SJCRH30 (cell line): ENCODE measurements around the gene CRACR2B. TPM values are rescaled to one million over a fixed set of nuclear protein-coding genes. Genes with fewer than 3 reads are reported as not detected.

Experiments
- DNase-seq, 2 experiments: peaks; one replicate each; pipeline ENCODE4 v3.0.0-alpha.2; 2015 to 2020
- H3K27ac ChIP-seq: fragments of 250-450 bp; sonication (Bioruptor Pico); 2 replicates; pipeline ENCODE4 v1.5.1; 2020; ENCODE audit warnings: mild to moderate bottlenecking, moderate library complexity
- H3K27me3 ChIP-seq: fragments of 250-450 bp; sonication (Bioruptor Pico); 2 replicates; pipeline ENCODE4 v1.5.1; 2020; ENCODE audit warnings: mild to moderate bottlenecking, moderate library complexity
- H3K36me3 ChIP-seq: fragments of 250-450 bp; sonication (Bioruptor Pico); 2 replicates; pipeline ENCODE4 v1.5.1; 2020; ENCODE audit warnings: mild to moderate bottlenecking, moderate library complexity
- H3K4me1 ChIP-seq: fragments of 250-450 bp; sonication (Bioruptor Pico); 2 replicates; pipeline ENCODE4 v1.5.1; 2020; ENCODE audit warnings: mild to moderate bottlenecking, moderate library complexity
- H3K4me3 ChIP-seq: fragments of 250-450 bp; sonication (Bioruptor Pico); 2 replicates; pipeline ENCODE4 v1.5.1; 2020; ENCODE audit warnings: mild to moderate bottlenecking, moderate library complexity
- H3K9me3 ChIP-seq: fragments of 250-450 bp; sonication (Bioruptor Pico); replicated peaks from 2 replicates; pipeline ENCODE4 v1.5.1; 2020; ENCODE audit warnings: mild to moderate bottlenecking, moderate library complexity
- total RNA-seq: library from RNA; depleted of rRNA; stranded (reverse); fragments of >200 nt; shearing (Covaris generic); gene quantifications from 2 replicates; pipeline ENCODE4 v1.2.3, GENCODE V29; 2014; rRNA removed

Gene CRACR2B
- total RNA-seq, 1 experiment from 2014 or later: 1.9 TPM

- peaks cover 11% of the 10 kb centered on the region; the same call in 1 of the 2 replicates for H3K36me3 ChIP-seq
- DNase-seq: no peak
- H3K9me3 ChIP-seq: no peaks in the 10 kb centered on the region
- peaks cover 23% of the 10 kb centered on the region for H3K4me1 ChIP-seq
- H3K27me3 ChIP-seq: no peaks in the 10 kb centered on the region
- no peak overlapping the region for H3K4me3 ChIP-seq
- H3K27ac ChIP-seq: no peak overlapping the region
These were observed 47.5 kb downstream of the CRACR2B start for GRCh38 chr11:875203-875602.

DNA sequence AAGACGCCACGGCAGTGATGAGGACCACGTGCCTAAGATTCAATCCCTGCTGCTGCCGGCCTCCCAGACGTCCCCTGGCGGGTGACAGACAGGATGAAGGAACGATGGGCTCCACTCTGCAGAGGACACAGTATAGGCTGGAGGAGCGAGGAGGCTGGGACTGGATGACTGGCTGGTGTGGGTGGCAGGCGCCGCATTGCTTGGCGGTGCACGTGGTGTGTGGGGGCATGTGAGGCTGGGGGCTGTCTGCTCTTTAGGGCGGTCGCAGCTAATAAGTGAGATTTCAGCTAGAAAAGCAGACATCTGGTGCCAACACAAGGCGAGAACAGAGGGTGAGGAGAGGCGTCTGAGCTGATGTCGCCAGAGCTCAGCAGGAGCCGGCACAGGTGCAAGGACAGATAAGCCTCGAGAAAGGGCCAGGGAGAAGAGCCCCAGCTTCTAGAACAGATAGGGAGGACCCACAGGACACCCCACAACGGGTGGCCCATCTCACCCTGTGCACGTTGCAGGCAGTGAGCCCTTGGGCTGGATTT lies 48.1 kb downstream of the CRACR2B start:
- Histone ChIP-seq H3K4me3 (no peak overlapping the region), H3K36me3 (peaks cover 11% of the 10 kb centered on the region; the same call in 1 of the 2 replicates), H3K27me3 (no peaks in the 10 kb centered on the region), H3K27ac (no peak overlapping the region), H3K9me3 (no peaks in the 10 kb centered on the region), H3K4me1 (peaks cover 23% of the 10 kb centered on the region)
- DNase-seq: no peak

DNA sequence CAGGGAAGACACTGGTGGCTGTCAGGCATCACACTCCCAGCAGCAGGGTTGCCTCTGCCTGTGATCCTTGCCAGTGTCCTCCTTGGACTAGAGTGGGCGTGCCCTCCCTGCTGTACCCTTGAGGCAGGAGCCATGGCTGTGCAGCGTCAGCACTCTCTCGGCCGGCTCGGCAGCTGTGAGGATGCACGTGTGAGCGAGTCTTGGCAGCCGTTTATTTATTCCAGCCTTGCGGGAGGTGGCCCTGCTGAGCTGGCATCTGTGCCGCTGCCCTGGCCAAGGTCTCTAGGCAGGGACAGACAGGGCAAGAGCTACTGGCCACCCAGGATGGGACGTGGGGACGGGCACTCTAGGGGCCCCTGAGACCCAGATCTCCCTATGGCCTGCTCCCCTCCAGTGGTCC lies 48.8 kb downstream of the CRACR2B start:
- no peak overlapping the region for H3K27ac ChIP-seq
- no peaks in the 10 kb centered on the region for H3K27me3 ChIP-seq
- no peak overlapping the region for H3K4me3 ChIP-seq
- no peaks in the 10 kb centered on the region for H3K9me3 ChIP-seq
- H3K4me1 ChIP-seq: peaks cover 23% of the 10 kb centered on the region
- peaks cover 11% of the 10 kb centered on the region; the same call in 1 of the 2 replicates for H3K36me3 ChIP-seq
- DNase-seq: no peak

- peaks cover 15% of the 10 kb centered on the region; the same call in 1 of the 2 replicates for H3K36me3 ChIP-seq
- H3K4me3 ChIP-seq: no peak overlapping the region
- no peak overlapping the region for H3K27ac ChIP-seq
- peak; percentile 54 to 59 for DNase-seq
- H3K4me1 ChIP-seq: peaks cover 18% of the 10 kb centered on the region
- H3K27me3 ChIP-seq: no peaks in the 10 kb centered on the region
- H3K9me3 ChIP-seq: no peaks in the 10 kb centered on the region
These were observed 49.8 kb downstream of the CRACR2B start for GRCh38 chr11:877565-877964.

DNA sequence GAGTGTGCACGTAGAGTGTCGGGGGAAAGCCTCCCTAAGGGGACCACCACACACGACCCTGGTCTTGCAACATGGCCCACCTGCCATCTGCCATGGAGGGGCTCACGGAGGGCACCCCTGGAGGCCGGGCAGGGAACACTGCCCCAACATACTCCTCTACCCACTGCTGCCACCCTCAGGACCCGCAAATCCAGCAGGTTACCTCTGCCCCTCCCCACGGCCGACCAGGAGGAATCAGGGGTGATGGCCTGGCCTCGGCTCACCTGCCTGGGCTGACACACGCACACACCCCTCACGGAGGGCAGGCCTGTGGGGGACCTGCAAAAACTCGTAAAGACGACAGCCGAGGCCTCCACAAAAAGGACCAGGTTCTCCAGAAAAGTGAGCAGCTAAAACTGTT lies 52.7 kb downstream of the CRACR2B start:
- no peak for DNase-seq
- H3K4me1 ChIP-seq: no peaks in the 10 kb centered on the region
- H3K36me3 ChIP-seq: peaks cover 15% of the 10 kb centered on the region; the same call in 1 of the 2 replicates
- no peaks in the 10 kb centered on the region for H3K9me3 ChIP-seq
- no peaks in the 10 kb centered on the region for H3K27me3 ChIP-seq
- H3K4me3 ChIP-seq: no peak overlapping the region
- H3K27ac ChIP-seq: no peak overlapping the region

Other genes with a start within 250 kb of the CRACR2B start
- 3.6 and 5.8 TPM in 2 replicates for gene IRF7, start 212.0 kb upstream of the CRACR2B start, total RNA-seq
- not detected in 2 replicates for gene CDHR5, start 203.0 kb upstream of the CRACR2B start, total RNA-seq
- gene SCT, start 200.7 kb upstream of the CRACR2B start, total RNA-seq: not detected in 2 replicates
- not detected in 2 replicates for gene DRD4, start 190.7 kb upstream of the CRACR2B start, total RNA-seq
- gene DEAF1, start 132.7 kb upstream of the CRACR2B start, total RNA-seq: 26.6 and 33.6 TPM in 2 replicates
- gene TMEM80, start 132.1 kb upstream of the CRACR2B start, total RNA-seq: 10.7 and 17.7 TPM in 2 replicates
- 12.7 and 18.5 TPM in 2 replicates for gene EPS8L2, start 121.7 kb upstream of the CRACR2B start, total RNA-seq
- 107 and 108 TPM in 2 replicates for gene TALDO1, start 80.5 kb upstream of the CRACR2B start, total RNA-seq
- 28.9 and 39.9 TPM in 2 replicates for gene GATD1, start 50.4 kb upstream of the CRACR2B start, total RNA-seq
- 1.5 TPM in 2 replicates for gene CEND1, start 37.8 kb upstream of the CRACR2B start, total RNA-seq
- gene SLC25A22, start 29.6 kb upstream of the CRACR2B start, total RNA-seq: 20.2 and 22.4 TPM in 2 replicates
- 18.3 and 21.2 TPM in 2 replicates for gene PIDD1, start 22.7 kb upstream of the CRACR2B start, total RNA-seq
- 1,150 and 1,247 TPM in 2 replicates for gene RPLP2, start 18.0 kb upstream of the CRACR2B start, total RNA-seq
- gene PNPLA2, start 9.0 kb upstream of the CRACR2B start, total RNA-seq: 16.5 and 19.6 TPM in 2 replicates
- 122 and 133 TPM in 2 replicates for gene CD151, start 5.0 kb downstream of the CRACR2B start, total RNA-seq
- gene POLR2L, start 14.6 kb downstream of the CRACR2B start, total RNA-seq: 292 and 344 TPM in 2 replicates
- gene TSPAN4, start 14.9 kb downstream of the CRACR2B start, total RNA-seq: 26.0 and 26.9 TPM in 2 replicates
- 51.4 and 56.7 TPM in 2 replicates for gene CHID1, start 82.9 kb downstream of the CRACR2B start, total RNA-seq
- 40.6 and 42.6 TPM in 2 replicates for gene AP2A2, start 98.0 kb downstream of the CRACR2B start, total RNA-seq
- gene MUC6, start 208.8 kb downstream of the CRACR2B start, total RNA-seq: not detected in 2 replicates
- gene MUC2, start 247.0 kb downstream of the CRACR2B start, total RNA-seq: 0.06 and 0.08 TPM in 2 replicates